ENCODE results near the gene GPC5.
"Not testable (repeated sequence)": the region's sequence is repeated elsewhere in the genome, so short reads cannot be mapped to it uniquely, and the experiment has no call there.

GPC5 gene

GRCh38 chr13:91797567-91797966 is 399.1 kb downstream of the GPC5 start:
- DNase-seq = no peak

GRCh38 chr13:91798338-91798737 is 399.9 kb downstream of the GPC5 start:
- not testable (repeated sequence) for DNase-seq

DNA sequence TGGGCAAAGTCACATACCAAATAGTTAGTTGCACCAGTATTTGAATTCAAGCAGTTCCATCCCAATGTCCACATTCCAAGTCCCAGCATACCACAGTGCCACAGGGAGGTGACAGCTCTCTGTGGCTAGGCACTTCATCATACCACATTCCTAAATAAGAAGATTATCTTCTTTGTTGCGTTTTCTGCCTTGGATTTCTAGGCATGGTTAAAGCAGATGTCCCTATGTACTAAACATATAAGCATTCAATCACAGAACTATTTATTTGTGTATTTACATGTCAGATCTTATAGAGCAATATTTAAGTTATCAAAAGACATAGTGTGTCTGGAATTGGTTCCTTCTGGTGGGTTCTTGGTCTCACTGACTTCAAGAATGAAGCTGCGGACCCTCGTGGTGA is 403.4 kb downstream of the GPC5 start:
- not testable (repeated sequence) for DNase-seq

- DNase-seq = no peak
Observed at GRCh38 chr13:91802957-91803356, 404.5 kb downstream of the GPC5 start.

DNA sequence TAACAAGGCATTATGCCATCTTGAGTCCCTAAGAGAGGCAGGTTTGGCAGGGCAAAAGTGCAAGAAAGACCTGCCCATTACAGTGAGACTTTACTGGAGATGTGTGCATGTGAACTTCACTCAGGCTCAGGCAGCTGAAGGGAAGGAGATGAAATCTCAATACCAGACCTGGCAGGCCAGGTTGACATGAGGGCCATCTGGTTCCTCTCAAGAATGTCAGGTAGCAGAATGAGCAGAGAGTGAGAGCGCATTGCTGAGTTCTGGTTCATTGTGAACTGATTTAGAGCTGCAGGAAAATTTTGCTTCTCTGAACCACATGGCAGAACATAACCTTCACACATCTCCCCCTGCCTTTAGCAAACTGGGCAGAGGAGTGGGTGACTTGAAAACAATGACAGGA is 406.3 kb downstream of the GPC5 start:
- DNase-seq = no peak

GRCh38 chr13:91805605-91806004 is 407.2 kb downstream of the GPC5 start:
- no peak for DNase-seq

- no peak for DNase-seq
Observed at GRCh38 chr13:91809161-91809560, 410.7 kb downstream of the GPC5 start.

DNA sequence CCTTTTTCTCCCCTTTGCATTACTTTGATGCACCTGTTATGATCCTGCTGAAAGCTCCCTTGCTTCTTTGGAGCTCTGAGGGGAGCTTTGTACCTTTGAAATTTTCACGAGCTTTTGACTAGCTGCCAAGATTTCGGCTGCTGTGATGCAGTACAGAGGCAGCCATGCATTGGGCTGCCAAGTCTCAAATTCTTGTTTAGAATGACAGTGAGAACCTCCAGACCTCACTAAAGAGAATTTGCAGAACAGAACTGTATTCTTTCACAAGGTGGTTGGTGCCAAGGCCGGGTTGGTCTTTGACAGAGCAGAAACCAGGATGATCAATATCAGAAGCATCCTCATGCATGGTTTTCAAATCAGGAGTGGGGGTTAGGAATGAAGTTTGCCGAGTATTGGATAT is 414.8 kb downstream of the GPC5 start:
- DNase-seq = no peak

DNA sequence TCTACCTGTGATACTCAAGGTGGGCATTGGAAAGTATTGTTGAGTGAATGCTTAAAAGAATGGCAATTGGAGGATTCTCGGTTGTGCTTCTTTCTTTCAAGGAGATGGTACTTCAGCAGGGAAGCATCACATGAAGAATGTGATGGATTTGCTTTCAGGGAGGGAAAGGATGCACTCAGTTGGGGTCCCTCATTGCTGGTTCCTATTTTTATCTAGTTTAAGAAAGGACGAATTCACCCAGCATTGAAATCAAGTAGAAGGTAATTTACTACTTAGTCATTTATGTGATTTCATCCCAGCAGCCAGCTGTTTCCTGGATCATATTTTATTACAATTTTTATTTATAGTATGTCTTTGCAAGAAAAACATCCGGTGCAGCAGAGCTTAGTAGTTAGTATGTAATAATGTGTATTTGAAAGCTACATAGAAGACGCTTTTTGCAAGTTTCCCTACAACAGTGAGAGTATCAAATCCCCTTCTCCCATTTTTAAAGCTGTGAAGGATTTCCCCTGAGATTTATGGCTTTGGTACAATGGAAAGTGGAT is 417.9 kb downstream of the GPC5 start:
- DNase-seq = no peak

- DNase-seq = no peak
Observed at GRCh38 chr13:91817250-91817649, 418.8 kb downstream of the GPC5 start.

GRCh38 chr13:91824416-91824815 is 426.0 kb downstream of the GPC5 start:
- DNase-seq = no peak

- no peak for DNase-seq
Observed at GRCh38 chr13:91825516-91825915, 427.1 kb downstream of the GPC5 start.

- no peak for DNase-seq
Observed at GRCh38 chr13:91836553-91836952, 438.1 kb downstream of the GPC5 start.

DNA sequence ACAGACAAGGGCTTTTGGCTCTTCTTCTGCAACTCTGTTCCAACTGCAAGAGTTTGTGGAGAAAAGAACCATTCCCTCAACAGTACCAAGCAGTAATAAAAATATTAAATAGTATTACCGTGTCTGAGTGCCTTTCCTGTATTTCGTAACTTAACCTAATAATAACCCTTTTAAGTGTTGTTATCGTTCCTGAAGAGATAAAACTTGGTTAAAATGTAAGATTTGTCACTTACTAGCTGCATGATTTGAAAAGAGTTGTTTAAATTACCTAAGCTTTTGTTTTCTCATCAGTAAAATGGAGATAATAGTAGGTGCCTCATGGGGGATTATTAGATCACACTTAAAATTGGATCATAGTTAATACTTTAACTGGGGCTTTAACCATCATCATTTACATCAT is 447.2 kb downstream of the GPC5 start:
- DNase-seq = no peak

DNA sequence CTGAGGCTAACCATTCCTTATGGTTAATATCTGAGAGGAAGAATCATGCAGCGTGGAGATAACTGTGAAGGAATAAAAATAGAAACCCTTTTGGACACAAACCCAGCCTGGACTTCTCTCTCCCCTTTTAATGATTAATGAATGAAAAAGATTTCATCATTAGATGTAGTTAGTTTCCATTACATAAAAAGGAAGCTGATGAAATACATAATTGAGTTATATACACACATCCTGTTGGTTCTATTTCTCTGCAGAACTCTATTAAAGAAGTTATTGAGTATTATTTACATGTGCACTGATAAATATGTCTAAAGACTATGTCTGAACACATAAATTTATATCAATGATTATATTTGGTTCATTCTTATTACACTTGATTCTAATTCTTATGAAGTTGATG is 465.3 kb downstream of the GPC5 start:
- DNase-seq = no peak

- no peak for DNase-seq
Observed at GRCh38 chr13:91868351-91868750, 469.9 kb downstream of the GPC5 start.

DNA sequence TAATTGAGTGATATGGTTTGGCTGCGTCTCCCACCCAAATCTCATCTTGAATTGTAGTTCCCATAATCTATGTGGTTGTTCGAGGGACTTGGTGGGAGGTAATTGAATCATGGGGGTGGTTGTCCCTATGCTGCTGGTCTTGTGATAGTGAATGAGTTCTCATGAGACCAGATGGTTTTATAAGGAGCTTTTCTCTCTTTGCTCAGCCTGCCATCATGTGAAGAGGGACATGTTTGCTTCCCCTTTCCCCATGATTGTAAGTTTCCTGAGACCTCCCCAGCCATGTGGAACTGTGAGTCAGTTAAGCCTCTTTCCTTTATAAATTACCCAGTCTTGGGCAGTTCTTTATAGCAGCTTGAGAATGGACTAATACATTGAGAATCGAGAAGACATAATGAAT is 480.1 kb downstream of the GPC5 start:
- DNase-seq = no peak

GRCh38 chr13:91879360-91879759 is 480.9 kb downstream of the GPC5 start:
- no peak for DNase-seq

- no peak for DNase-seq
Observed at GRCh38 chr13:91882918-91883317, 484.5 kb downstream of the GPC5 start.

GRCh38 chr13:91889641-91890040 is 491.2 kb downstream of the GPC5 start:
- no peak for DNase-seq

DNA sequence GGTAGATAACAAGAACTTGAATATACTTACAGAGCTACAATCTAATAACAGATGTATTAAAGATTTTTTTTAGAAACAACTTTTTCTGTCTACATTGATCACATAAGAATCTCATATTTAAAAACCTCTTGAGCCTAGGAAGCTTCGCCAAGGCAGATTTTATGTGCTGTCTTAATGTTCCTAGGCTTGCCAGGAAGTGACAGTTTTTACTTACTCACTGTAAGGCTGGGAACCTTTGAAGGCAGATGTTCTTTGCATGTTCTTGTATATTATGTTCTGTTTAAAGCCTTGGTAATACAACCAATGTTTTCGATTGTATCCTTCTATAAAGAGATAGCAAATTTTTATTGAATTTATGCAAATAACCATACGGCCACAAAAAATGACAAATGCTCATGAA is 492.7 kb downstream of the GPC5 start:
- no peak for DNase-seq

- DNase-seq = no peak
Observed at GRCh38 chr13:91893040-91893439, 494.6 kb downstream of the GPC5 start.

- DNase-seq = no peak
Observed at GRCh38 chr13:91894316-91894715, 495.9 kb downstream of the GPC5 start.

DNA sequence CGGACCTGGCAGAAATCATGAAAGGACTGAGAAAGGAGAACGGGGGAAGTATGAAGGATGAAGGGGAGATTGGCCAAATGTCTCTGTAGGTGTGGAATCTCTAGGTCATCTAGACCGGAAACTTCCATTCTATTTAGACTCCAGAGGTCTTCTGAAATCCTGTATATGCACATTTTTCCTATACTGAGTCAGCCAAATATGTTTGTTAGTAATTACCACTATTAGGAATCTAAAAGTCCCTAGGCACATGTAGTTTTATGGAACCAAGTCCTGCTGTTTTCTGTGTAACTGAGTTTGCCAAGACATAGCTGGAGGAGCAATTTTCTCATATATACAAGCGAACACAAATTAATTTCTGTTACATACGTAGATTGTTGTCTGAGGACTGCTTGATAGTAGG is 498.1 kb downstream of the GPC5 start:
- no peak for DNase-seq

- DNase-seq = not testable (repeated sequence)
Observed at GRCh38 chr13:91898986-91899385, 500.6 kb downstream of the GPC5 start.

DNA sequence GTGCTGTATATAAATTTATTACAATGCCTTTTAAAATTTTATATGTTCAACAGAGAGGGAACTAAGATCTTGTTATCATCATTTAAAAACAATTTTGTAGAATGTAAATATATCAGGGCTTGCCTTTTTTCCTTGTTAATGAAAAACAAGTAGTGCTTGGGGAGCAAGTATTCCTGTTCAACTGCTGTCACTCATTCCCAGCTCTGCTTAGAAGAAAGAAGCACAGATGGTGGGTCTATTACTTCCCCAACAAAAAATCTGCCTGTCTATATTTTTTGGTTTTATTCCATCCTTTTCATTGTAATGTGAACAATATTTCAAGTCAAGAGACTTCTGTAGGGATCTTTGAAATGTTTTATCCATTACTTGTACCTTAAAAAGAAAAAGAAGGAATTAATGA is 503.9 kb downstream of the GPC5 start:
- no peak for DNase-seq

Measured in stimulated activated CD4-positive, alpha-beta T cell treated with anti-CD3 and anti-CD28 coated beads, Interleukin-15, amount 100 ng/mL, for 24 hours (primary cell).